HepG2 (cell line): ENCODE measurements around the gene SFXN2. TPM values are rescaled to one million over a fixed set of nuclear protein-coding genes. Genes with fewer than 3 reads are reported as not detected.

Source experiments
- AHR ChIP-seq: IDR thresholded peaks from 2 replicates; pipeline ENCODE4 v1.6.1; 2018; ENCODE audit warnings: missing genetic modification reagents, missing compliant biosample characterization
- BORCS8-MEF2B ChIP-seq: sonication (generic); formaldehyde crosslinking; IDR thresholded peaks from 2 replicates; pipeline ENCODE4 v1.8.0; 2022; ENCODE audit warnings: mild to moderate bottlenecking, missing genetic modification reagents
- CBFB ChIP-seq: sonication (generic); formaldehyde crosslinking; IDR thresholded peaks from 2 replicates; pipeline ENCODE4 v1.4.0; 2020; ENCODE audit warnings: missing genetic modification reagents
- CEBPG ChIP-seq: IDR thresholded peaks from 2 replicates; pipeline ENCODE4 v1.6.1; 2016
- HDAC1 ChIP-seq: sonication (generic); formaldehyde crosslinking; IDR thresholded peaks from 2 replicates; pipeline ENCODE4 v1.5.1; 2020; ENCODE audit warnings: mild to moderate bottlenecking, missing genetic modification reagents
- PCBP1 ChIP-seq: fragments of 200-400 bp; formaldehyde crosslinking; IDR thresholded peaks from 2 replicates; pipeline ENCODE4 v1.6.1; 2017; ENCODE audit warnings: mild to moderate bottlenecking, low read depth, low read length, borderline replicate concordance
- RAD21 ChIP-seq: fragments of 450-650 bp; formaldehyde crosslinking; IDR thresholded peaks from 2 replicates; pipeline ENCODE4 v1.5.0; 2020; ENCODE audit warnings: mild to moderate bottlenecking
- SATB2 ChIP-seq: sonication (generic); formaldehyde crosslinking; IDR thresholded peaks from 2 replicates; pipeline ENCODE4 v1.5.0; 2020; ENCODE audit warnings: missing genetic modification reagents
- SOX5 ChIP-seq: IDR thresholded peaks from 2 replicates; pipeline ENCODE4 v1.6.1; 2016; ENCODE audit warnings: borderline replicate concordance
- SOX6 ChIP-seq, 2 experiments: fragments of 450-650 bp in 1 of 2; sonication (generic) in 1 of 2; formaldehyde crosslinking in 1 of 2; IDR thresholded peaks; 2 replicates each; pipeline versions ENCODE4 v1.4.0 to v1.6.1; 2017 to 2020; ENCODE audit warnings: antibody characterized with exemption in 1 of 2, mild to moderate bottlenecking in 1 of 2, missing genetic modification reagents in 1 of 2
- SP4 ChIP-seq: sonication (generic); formaldehyde crosslinking; IDR thresholded peaks from 2 replicates; pipeline ENCODE4 v1.8.1; 2023; ENCODE audit warnings: mild to moderate bottlenecking, missing genetic modification reagents
- TAF1 ChIP-seq: sonication (generic); formaldehyde crosslinking; IDR thresholded peaks from 2 replicates; pipeline ENCODE4 v1.4.0; 2020; ENCODE audit warnings: missing genetic modification reagents
- TCF12 ChIP-seq, 2 experiments: fragments of 450-650 bp in 1 of 2; sonication (generic) in 1 of 2; formaldehyde crosslinking in 1 of 2; IDR thresholded peaks; 2 replicates each; pipeline versions ENCODE4 v1.6.1 to v1.8.0; 2017 to 2022; ENCODE audit warnings: antibody characterized with exemption in 1 of 2, mild to moderate bottlenecking in 1 of 2, missing genetic modification reagents in 1 of 2, moderate library complexity in 1 of 2
- TSC22D2 ChIP-seq: sonication (generic); formaldehyde crosslinking; IDR thresholded peaks from 2 replicates; pipeline ENCODE4 v1.5.1; 2020; ENCODE audit warnings: missing genetic modification reagents, mild to moderate bottlenecking, borderline replicate concordance
- ZMYM3 ChIP-seq: sonication (generic); formaldehyde crosslinking; IDR thresholded peaks from 2 replicates; pipeline ENCODE4 v1.5.1; 2020; ENCODE audit warnings: mild to moderate bottlenecking, missing genetic modification reagents
- polyA plus RNA-seq, 8 experiments: library from polyadenylated mRNA; depleted of rRNA in 3 of 8; stranded (reverse) in 7 of 8; unstranded in 1 of 8; fragments of >200 nt; fragmentation: Illumina TruSeq in 4 of 8; extraction: Trizol in 4 of 8; gene quantifications; 2 replicates each; pipeline versions ENCODE4 v1.2.1 to v1.2.3, GENCODE V29; 2011 to 2016; ENCODE audit warnings: low read depth in 4 of 8, missing spikeins in 1 of 8, mixed read lengths in 1 of 8; ENCODE audit not compliant: insufficient read depth in 1 of 8
- total RNA-seq, 5 experiments: library from RNA; depleted of rRNA; stranded (reverse); fragments of >200 nt; fragmentation: Illumina TruSeq; extraction: Trizol; gene quantifications; 2 replicates each; pipeline ENCODE4 v1.2.3, GENCODE V29; 2016; ENCODE audit warnings: low read depth in 1 of 5
- TF ChIP-seq, protein P1 (sequence below): sonication (generic); formaldehyde crosslinking; IDR thresholded peaks from 2 replicates; pipeline ENCODE4 v1.9.0; 2021; ENCODE audit warnings: missing genetic modification reagents, mild to moderate bottlenecking, borderline replicate concordance
- TF ChIP-seq, protein P2 (sequence below): sonication (generic); formaldehyde crosslinking; IDR thresholded peaks from 2 replicates; pipeline ENCODE4 v1.5.0; 2020; ENCODE audit warnings: mild to moderate bottlenecking, missing genetic modification reagents
- TF ChIP-seq, protein P3 (sequence below): sonication (generic); formaldehyde crosslinking; IDR thresholded peaks from 2 replicates; pipeline ENCODE4 v1.5.1; 2020; ENCODE audit warnings: missing genetic modification reagents, mild to moderate bottlenecking, borderline replicate concordance
- TF ChIP-seq, protein P4 (sequence below): sonication (generic); formaldehyde crosslinking; IDR thresholded peaks from 2 replicates; pipeline ENCODE4 v1.5.0; 2020; ENCODE audit warnings: missing genetic modification reagents
- TF ChIP-seq, protein P5 (sequence below): sonication (generic); formaldehyde crosslinking; IDR thresholded peaks from 2 replicates; pipeline ENCODE4; 2020; ENCODE audit warnings: missing genetic modification reagents, mild to moderate bottlenecking, borderline replicate concordance

The SFXN2 gene
- total and polyA plus RNA-seq, 2 of the 13 experiments (the other 11 are each of a cell fraction or from before 2014, with no cell fraction given), result 12.8 to 21.1 TPM

DNA sequence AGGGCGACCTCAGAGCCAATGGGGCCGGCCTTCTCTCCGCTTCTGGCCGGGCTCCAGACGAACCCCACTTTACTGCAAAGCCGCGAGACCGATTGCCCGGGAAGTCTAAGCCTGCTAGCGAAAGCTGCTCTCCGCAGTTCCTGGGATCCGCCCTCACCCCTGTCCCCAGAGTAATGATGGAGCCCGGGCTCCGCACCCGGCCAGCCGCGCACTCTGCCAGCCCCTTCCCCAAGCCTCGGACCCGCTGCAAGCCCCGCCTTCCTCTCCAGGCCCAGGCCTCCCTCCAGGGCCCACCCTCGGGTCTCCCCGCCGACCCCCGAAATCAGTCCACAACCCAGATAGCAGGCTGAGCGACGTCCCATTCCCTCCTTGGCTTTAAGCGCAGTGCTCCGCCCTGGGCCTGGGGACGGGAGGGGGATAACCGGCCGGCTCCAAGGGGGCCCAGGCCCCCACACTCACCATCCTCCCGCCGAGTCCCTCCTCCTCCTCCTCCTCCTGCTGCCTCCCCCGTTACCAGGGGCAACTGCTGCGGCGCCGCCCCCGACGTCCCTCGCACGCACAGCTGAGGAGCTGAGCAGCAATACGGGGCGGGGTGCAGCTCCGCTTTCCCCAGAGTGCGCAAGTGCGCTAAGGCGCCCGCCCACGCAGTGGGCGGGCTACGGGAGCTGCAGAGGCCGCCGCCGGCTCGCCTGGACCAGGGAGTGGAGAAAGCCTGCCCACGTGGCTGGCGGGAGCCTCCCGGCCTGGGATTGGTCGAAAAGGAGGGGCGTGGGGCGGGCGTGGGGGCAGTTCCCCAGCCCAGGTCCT is 419 bp upstream of the SFXN2 start, which contains the start of gene ARL3 (continued):
- TF ChIP-seq SATB2 (CRISPR knock-in tag) (no peak), CBFB (CRISPR knock-in tag) (0 out of 2 replicates have a peak, but pooled peaks have one; percentile 39), BORCS8-MEF2B (CRISPR knock-in tag) (0 out of 2 replicates have a peak, but pooled peaks have one; percentile 44), PCBP1 (peak; percentile 78; the same call in 1 of the 2 replicates), TSC22D2 (CRISPR knock-in tag) (0 out of 2 replicates have a peak, but pooled peaks have one; percentile 1), SP4 (CRISPR knock-in tag) (peak; percentile 73), SOX6 (IDR thresholded peaks at IDR 0.05) (no peak), SOX6 (CRISPR knock-in tag; IDR thresholded peaks at IDR 0.05) (peak; percentile 29), HDAC1 (peak; percentile 89; the same call in 1 of the 2 replicates), TAF1 (CRISPR knock-in tag) (peak; percentile 43; the same call in 1 of the 2 replicates), RAD21 (CRISPR knock-in tag) (peak; percentile 41; the same call in 1 of the 2 replicates), AHR (CRISPR knock-in tag) (no peak), ZMYM3 (CRISPR knock-in tag) (no peak), SOX5 (CRISPR knock-in tag) (no peak), TCF12 (IDR thresholded peaks at IDR 0.05) (no peak), TCF12 (CRISPR knock-in tag; IDR thresholded peaks at IDR 0.05) (0 out of 2 replicates have a peak, but pooled peaks have one; percentile 26), CEBPG (0 out of 2 replicates have a peak, but pooled peaks have one; percentile 7)
- TF ChIP-seq, protein P1, sequence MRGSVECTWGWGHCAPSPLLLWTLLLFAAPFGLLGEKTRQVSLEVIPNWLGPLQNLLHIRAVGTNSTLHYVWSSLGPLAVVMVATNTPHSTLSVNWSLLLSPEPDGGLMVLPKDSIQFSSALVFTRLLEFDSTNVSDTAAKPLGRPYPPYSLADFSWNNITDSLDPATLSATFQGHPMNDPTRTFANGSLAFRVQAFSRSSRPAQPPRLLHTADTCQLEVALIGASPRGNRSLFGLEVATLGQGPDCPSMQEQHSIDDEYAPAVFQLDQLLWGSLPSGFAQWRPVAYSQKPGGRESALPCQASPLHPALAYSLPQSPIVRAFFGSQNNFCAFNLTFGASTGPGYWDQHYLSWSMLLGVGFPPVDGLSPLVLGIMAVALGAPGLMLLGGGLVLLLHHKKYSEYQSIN, result no peak
- TF ChIP-seq, protein P2, sequence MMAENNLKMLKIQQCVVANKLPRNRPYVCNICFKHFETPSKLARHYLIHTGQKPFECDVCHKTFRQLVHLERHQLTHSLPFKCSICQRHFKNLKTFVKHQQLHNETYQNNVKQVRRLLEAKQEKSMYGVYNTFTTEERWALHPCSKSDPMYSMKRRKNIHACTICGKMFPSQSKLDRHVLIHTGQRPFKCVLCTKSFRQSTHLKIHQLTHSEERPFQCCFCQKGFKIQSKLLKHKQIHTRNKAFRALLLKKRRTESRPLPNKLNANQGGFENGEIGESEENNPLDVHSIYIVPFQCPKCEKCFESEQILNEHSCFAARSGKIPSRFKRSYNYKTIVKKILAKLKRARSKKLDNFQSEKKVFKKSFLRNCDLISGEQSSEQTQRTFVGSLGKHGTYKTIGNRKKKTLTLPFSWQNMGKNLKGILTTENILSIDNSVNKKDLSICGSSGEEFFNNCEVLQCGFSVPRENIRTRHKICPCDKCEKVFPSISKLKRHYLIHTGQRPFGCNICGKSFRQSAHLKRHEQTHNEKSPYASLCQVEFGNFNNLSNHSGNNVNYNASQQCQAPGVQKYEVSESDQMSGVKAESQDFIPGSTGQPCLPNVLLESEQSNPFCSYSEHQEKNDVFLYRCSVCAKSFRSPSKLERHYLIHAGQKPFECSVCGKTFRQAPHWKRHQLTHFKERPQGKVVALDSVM (CRISPR knock-in tag), result peak; percentile 64; the same call in 1 of the 2 replicates
- TF ChIP-seq, protein P3, sequence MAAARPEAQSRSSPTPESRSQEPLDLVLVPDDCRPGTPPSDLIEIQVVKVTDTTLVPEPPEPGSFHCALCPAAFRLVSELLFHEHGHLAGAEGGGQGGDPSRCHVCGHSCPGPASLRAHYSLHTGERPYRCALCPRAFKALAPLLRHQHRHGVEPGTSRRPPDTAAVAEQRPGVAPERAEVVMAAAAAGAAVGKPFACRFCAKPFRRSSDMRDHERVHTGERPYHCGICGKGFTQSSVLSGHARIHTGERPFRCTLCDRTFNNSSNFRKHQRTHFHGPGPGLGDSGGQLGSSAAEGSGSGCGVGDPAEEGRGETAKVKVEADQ (CRISPR knock-in tag), result 0 out of 2 replicates have a peak, but pooled peaks have one; percentile 25
- TF ChIP-seq, protein P4, sequence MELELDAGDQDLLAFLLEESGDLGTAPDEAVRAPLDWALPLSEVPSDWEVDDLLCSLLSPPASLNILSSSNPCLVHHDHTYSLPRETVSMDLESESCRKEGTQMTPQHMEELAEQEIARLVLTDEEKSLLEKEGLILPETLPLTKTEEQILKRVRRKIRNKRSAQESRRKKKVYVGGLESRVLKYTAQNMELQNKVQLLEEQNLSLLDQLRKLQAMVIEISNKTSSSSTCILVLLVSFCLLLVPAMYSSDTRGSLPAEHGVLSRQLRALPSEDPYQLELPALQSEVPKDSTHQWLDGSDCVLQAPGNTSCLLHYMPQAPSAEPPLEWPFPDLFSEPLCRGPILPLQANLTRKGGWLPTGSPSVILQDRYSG (CRISPR knock-in tag), result no peak
- TF ChIP-seq, protein P5, sequence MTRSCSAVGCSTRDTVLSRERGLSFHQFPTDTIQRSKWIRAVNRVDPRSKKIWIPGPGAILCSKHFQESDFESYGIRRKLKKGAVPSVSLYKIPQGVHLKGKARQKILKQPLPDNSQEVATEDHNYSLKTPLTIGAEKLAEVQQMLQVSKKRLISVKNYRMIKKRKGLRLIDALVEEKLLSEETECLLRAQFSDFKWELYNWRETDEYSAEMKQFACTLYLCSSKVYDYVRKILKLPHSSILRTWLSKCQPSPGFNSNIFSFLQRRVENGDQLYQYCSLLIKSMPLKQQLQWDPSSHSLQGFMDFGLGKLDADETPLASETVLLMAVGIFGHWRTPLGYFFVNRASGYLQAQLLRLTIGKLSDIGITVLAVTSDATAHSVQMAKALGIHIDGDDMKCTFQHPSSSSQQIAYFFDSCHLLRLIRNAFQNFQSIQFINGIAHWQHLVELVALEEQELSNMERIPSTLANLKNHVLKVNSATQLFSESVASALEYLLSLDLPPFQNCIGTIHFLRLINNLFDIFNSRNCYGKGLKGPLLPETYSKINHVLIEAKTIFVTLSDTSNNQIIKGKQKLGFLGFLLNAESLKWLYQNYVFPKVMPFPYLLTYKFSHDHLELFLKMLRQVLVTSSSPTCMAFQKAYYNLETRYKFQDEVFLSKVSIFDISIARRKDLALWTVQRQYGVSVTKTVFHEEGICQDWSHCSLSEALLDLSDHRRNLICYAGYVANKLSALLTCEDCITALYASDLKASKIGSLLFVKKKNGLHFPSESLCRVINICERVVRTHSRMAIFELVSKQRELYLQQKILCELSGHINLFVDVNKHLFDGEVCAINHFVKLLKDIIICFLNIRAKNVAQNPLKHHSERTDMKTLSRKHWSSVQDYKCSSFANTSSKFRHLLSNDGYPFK (CRISPR knock-in tag), result no peak
